ENCODE measurements around the gene AP1M1.
"Not testable (repeated sequence)": the region's sequence is repeated elsewhere in the genome, so short reads cannot be mapped to it uniquely, and the experiment has no call there.

The AP1M1 gene

GRCh38 chr19:16265890-16266585, 68.3 kb downstream of the AP1M1 start:
- no peak for DNase-seq

- DNase-seq, result no peak
Measured at GRCh38 chr19:16266586-16266942, 68.9 kb downstream of the AP1M1 start.

GRCh38 chr19:16268676-16269319, 71.1 kb downstream of the AP1M1 start:
- no peak for DNase-seq

GRCh38 chr19:16272945-16273344, 75.2 kb downstream of the AP1M1 start:
- no peak for DNase-seq

GRCh38 chr19:16274447-16274846, 76.7 kb downstream of the AP1M1 start:
- DNase-seq, result no peak

- no peak for DNase-seq
Measured at GRCh38 chr19:16280306-16280705, 82.6 kb downstream of the AP1M1 start.

GRCh38 chr19:16281743-16282142, 84.0 kb downstream of the AP1M1 start:
- no peak for DNase-seq

GRCh38 chr19:16283210-16284061, 85.7 kb downstream of the AP1M1 start:
- DNase-seq, result no peak

- DNase-seq, result no peak
Measured at GRCh38 chr19:16284505-16284904, 86.8 kb downstream of the AP1M1 start.

- not testable (repeated sequence) for DNase-seq
Measured at GRCh38 chr19:16285079-16285478, 87.4 kb downstream of the AP1M1 start.

GRCh38 chr19:16285769-16286498, 88.2 kb downstream of the AP1M1 start:
- DNase-seq, result no peak

GRCh38 chr19:16288544-16288943, 90.8 kb downstream of the AP1M1 start:
- no peak for DNase-seq

GRCh38 chr19:16289594-16289993, 91.9 kb downstream of the AP1M1 start:
- DNase-seq, result no peak

GRCh38 chr19:16290692-16291091, 93.0 kb downstream of the AP1M1 start:
- no peak for DNase-seq

GRCh38 chr19:16293118-16294091, 95.7 kb downstream of the AP1M1 start:
- peak; percentile 19 for DNase-seq

GRCh38 chr19:16295057-16295456, 97.3 kb downstream of the AP1M1 start:
- DNase-seq, result no peak

Measured in SIG-M5 (cell line).